CD4-positive, alpha-beta T cell treated with Interleukin-17A for 1 hour (primary cell): Measurements from ENCODE around the gene TRAP1.
"Not testable (repeated sequence)": the region's sequence is repeated elsewhere in the genome, so short reads cannot be mapped to it uniquely, and the experiment has no call there.

Source experiments
- DNase-seq: peaks from one replicate; pipeline ENCODE4 v3.0.0-alpha.2; 2020

The TRAP1 gene

DNA sequence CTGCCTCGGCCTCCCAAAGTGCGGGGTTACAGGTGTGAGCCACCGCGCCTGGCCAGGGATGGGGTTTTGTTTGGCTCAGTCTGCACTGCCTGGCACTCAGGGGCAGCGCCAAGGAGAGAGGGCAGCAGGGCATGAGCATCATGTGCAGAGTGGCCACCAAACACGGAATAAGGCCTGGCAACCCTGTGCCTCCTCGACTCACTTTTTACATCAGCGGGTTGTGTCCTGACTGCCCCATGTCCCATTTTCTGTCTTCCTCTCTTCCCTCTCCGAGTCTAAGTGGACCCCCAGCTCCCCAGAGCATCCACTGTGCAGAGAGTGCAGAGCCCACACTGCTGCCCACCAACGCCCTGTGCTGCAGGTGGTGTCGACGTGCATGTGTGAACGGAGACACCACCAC, 18.2 kb upstream of the TRAP1 start:
- no peak for DNase-seq

GRCh38 chr16:3734758-3735221, 17.5 kb upstream of the TRAP1 start:
- no peak for DNase-seq

GRCh38 chr16:3734084-3734757, 16.9 kb upstream of the TRAP1 start:
- no peak for DNase-seq

GRCh38 chr16:3732171-3732570, 14.8 kb upstream of the TRAP1 start:
- DNase-seq = no peak

DNA sequence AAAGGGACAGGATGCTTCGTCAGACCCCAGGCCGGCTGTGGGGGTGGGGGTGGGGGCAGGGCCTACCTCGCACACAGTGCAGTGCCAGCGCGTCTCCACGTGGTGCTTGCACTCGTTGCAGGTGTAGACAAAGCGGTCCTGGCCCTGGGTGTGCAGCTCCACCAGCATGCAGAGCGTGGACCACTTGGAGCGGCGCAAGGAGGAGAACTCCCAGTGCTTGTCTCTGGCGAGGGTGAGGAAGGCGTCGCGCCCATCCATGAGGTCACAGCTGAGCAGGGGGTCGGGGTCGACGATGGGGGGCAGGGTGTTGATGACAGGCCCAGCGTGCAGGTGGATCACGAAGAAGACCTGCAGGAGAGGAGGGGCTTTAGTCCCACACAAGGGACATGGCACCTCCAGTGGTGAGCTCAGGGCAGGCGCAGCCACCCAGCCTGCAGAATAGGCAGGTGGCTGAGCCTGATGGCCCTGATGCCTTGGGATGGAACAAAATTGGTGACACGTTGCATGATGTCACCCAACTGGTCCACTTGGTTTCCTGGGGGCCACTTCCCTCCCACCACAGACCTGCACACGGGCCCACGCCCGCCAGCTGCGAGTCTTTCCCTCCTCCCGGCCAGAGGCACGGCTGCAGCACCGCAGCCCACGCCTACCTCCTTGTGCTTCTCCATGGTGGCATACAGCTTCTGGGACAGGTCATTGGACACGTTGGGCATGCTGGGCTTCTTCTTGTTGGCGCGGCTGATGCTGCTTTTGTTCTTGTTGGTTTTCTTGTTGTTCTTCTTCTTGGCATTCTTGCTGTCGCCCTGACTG, 14.0 kb upstream of the TRAP1 start:
- DNase-seq = no peak

- no peak for DNase-seq
Measured at GRCh38 chr16:3730161-3731125, 13.1 kb upstream of the TRAP1 start.

GRCh38 chr16:3729161-3730112, 12.1 kb upstream of the TRAP1 start:
- DNase-seq = no peak

DNA sequence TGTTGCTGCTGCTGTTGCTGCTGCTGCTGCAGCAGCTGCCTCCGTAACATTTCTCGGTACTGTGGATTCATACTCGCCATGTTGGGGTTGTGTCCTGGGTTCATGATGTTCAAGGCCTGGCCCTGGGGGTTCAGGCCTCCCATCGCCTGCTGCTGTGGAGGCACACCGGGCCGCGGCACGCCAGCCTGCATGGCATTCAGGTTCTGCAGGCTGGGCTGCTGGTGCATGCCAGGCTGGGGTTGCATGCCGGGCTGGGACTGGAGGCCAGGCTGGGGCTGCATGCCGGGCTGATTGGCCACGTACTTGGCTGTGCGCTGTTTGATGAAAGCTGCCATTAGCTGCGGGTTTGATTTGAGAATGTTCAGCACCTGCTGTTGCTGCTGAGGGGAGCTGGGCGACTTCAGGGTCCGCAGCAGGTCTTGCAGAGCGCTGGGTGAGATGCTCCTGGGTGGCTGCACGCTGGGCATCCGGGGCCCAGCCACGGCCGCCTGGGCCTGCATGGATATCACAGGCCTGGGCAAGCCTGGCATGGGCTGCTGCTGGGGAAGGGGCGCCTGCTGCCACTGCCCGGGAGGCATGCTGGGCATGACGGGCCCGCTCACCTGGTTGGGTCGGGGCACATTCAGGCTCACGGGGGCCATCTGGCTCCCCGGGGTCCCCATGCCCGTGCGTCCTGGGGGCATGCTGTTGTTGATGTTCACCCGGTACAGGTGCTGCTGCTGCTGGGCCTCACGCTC, 11.3 kb upstream of the TRAP1 start:
- no peak for DNase-seq

- DNase-seq = no peak
Measured at GRCh38 chr16:3727806-3728381, 10.6 kb upstream of the TRAP1 start.

DNA sequence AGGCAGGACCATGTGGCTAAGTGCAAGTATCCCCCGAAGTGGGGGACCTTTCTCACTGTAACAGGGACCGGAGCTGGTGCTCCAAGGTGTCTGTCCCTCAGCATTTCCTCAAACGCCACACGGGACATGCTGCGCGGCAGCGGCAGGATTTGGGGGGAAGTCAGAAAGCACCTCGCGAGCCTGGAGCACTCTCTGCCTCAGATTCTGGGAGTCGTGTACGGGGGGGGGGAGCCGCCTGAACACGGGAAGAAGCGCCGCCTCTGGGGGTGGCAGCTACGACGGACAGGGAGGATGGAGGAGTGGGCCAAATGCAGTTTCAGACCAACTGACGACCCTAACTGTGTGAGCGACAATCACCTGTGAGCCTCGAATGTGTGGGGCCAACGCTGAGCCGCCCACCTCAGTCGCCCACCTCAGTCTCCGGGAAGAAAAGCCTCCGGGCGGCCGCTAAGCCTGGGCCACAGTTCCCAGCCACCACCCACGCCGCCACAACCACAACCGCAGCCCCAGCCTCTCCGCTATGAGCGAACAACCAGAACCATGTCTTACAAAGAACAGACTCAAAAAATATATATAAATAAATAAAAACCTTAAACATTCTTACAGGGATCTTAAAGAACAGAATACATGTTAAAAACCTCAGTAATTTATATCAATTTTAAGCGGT, 8.8 kb upstream of the TRAP1 start:
- no peak for DNase-seq

- DNase-seq = no peak
Measured at GRCh38 chr16:3725276-3725675, 8.0 kb upstream of the TRAP1 start.

DNA sequence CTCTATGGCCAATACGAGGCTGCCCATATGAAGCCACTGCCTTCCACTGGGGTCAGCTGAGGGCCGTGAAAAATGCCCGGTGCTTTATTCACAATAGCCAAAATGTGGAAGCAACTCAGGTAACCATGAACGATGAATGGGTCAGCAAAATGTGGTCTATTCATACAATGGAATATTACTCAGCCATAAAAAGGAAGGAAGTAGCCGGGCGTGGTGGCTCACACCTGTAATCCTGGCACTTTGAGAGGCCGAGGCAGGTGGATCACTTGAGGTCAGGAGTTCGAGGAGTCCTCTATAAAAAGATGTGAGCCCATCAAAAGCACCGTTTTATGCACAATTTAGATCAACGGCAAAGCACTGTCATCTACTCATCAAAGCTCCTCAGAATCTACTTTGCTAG, 5.2 kb upstream of the TRAP1 start:
- DNase-seq = no peak

DNA sequence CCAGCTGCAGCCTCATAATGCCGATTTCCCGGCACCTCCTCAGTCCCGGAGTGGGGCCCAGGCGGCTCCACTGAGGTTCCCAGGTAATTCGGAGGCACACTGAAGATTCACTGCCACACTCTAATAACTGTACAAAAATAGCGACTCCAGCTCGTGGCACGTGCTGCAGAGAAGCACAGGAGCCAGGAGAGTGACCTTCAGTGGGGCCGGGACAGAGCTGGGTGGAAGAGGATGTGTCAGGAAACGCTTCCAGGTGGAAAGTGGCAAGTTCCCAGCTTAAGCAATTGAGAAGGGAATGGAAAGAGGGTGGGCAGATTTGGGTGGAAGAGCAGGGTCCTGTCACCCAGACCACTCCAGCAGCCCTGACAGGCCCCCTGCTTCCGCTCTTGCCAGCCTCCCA, 3.1 kb upstream of the TRAP1 start:
- DNase-seq = no peak

DNA sequence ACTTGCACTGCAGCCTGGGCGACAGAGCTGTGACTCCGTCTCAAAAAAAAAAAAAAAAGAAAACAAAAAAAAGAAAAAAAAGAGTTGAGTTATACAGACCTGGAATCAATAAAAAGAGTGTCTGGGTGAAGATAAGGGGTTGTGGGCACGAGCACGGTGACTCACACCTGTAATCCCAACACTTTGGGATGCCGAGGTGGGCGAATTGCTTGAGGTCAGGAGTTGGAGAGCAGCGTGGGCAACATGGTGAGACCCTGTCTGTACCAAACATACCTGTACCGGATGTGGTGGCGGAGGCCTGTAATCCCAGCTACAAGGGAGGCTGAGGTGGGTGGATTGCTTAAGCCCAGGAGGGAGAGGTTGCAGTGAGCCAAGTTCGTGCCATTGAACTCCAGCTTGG, 1.3 kb upstream of the TRAP1 start:
- no peak for DNase-seq

GRCh38 chr16:3718019-3718391, 681 bp upstream of the TRAP1 start:
- DNase-seq = no peak

DNA sequence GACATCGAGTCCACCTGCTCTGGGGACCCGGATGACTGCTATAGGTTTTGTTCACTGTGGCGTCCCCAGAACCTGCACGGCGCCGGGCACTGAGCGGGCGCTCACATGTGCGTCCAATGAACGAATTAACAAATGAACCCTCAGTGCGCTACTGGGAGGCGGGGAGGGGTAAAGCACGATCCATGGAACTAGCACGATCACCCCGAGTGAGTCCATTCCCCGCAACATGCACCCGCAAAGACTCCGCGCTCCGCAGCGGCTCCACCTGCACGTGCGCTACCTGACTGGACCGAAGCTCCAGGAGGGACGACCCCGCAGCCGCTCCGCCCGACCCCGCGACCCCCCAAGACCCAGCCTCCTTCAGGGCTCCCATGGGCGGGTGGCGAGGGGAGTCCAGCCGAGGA, 491 bp downstream of the TRAP1 start:
- peak; percentile 26 for DNase-seq

DNA sequence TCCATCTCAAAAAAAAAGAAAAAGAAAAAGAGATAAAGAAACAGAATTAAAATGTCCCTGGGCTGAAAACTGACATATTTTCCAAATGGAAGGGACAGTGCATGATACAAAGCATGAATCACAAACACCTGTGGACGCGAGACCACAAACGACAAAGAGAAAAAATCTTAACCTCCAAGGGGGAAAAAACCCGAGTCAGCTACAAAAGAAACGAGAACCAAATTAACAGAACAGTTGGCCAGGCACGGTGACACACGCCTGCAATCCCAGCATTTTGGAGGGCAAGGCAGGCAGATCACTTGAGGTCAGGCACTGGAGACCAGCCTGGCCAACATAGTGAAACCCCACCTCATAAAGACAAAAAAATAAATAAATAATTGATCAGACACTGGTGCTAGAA, 1.9 kb downstream of the TRAP1 start:
- DNase-seq = no peak

- not testable (repeated sequence) for DNase-seq
Measured at GRCh38 chr16:3714378-3714777, 2.9 kb downstream of the TRAP1 start.

DNA sequence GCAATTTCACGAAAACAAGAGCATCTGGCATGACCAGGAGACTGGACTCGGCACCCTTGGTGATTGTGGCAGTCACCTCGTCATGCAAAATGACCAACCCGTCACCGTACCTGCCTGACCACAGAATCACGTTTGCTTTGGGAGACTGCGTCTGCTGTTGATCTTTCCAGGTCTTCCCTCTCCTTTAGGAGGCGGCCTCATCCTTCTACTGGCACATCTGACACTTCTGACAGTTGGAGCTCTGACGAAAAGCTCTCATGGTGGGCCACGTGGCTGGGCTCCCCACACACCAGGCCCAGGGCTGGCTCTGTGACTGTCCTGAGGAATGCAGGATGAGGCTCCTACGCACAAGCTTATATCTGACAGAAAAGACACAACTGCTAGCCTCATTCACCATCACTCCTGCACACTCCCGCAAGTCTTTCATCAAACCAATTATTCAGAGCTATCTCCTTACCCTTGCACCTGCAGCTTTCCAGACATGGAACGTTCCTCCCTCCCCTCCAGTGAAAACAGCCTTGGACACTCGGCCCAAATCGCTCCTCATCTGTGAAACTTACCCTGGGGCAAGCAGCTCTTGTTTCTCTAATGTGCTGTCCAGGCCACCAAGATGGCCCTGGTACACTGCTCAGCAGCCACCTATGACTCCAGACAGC, 3.6 kb downstream of the TRAP1 start:
- no peak for DNase-seq

DNA sequence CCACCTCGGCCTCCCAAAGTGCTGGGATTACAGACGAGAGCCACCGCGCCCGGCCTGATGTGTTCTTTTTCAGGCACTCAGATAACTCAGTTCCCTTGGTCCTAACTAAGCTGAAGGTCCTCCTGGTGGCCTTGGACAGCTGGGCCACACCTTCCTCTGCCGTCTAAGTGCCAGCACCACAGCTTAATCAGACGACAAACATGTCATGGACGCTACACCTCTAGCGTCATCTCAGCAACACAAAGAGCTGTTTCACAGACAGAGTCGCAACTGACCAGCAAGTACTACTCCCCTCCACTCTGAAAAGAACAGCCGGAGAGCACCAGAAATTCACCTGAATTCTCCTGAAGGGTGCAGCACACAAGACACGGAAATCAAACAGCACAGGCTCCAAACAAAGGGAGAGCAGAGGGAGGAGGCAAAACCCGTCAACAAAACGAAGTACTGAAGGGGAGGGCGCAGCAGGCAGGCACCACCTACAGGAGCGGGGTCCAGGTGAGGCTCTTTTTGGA, 4.4 kb downstream of the TRAP1 start:
- no peak for DNase-seq
